GM19099 (cell line): ENCODE results near the gene CALML6.

Experiments used
- POLR2A ChIP-seq: IDR thresholded peaks from 3 replicates; pipeline ENCODE4 v1.6.1; 2011; ENCODE audit warnings: low read depth; ENCODE audit not compliant: insufficient read length; ENCODE audit errors: extremely low read depth

CALML6 gene

DNA sequence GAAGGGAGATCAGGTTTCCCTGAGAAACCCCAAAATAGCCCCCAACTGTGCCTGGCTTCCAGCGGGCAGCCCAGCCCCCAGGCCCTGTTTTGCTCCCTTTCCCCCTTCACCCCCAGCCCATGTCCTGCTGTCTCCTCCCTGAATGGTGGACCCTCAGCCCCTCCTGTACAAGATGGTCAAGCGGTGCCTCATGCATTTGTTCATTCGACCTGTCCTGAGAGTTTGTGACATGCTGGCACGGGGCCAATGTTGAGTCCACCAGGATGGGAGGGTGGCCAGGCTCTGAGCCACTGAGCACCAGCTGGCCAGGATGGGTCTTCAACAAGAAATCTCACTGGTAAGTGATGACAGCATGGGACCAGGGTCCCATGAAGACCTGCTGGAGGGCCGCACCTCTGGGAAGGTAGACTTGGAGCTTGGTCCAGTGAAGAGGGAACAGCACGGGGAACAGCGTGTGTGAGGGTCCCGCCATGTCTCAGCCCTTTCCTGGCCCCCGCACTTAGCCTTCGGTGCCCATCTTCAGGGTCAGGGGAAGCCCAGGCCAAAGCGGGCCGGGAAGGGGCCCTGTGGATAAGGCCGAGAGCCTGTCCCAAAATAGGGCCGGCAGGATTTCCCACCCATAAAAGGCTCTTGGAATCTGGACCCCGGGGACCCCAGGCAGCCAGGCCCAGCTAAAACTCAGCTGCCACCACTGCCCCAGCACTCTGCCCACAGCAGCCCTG, at the start of gene CALML6:
CALML6 (plus strand) TSS at position 290 of the 722 bp plus-strand sequence; CDS start at position 311, 21 bp downstream.
- TF ChIP-seq POLR2A, result no peak

DNA sequence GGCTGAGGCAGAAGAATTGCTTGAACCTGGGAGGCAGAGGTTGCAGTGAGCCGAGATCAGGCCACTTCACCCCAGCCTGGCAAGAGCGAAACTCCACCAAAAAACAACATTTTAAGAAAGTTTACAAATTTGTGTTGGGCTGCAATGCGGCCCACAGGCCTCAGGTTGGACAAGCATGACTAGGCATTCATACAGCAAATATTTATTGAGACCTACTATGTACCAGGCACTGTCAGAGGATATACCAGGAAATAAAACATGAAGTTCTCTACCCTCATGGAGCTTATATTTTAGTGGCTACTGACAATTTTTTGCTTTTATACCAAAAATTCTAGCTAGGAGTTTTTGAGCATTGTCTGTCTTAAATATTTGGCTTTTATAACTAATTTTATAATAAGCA, 47.9 kb upstream of the CALML6 start:
- no peak for TF ChIP-seq POLR2A

- no peak for TF ChIP-seq POLR2A
These were observed 45.6 kb upstream of the CALML6 start for GRCh38 chr1:1869469-1869868.

GRCh38 chr1:1872329-1872994, 42.6 kb upstream of the CALML6 start:
- no peak for TF ChIP-seq POLR2A

- no peak for TF ChIP-seq POLR2A
These were observed 41.9 kb upstream of the CALML6 start for GRCh38 chr1:1873186-1873585.

GRCh38 chr1:1874901-1875300, 40.2 kb upstream of the CALML6 start:
- TF ChIP-seq POLR2A, result no peak

DNA sequence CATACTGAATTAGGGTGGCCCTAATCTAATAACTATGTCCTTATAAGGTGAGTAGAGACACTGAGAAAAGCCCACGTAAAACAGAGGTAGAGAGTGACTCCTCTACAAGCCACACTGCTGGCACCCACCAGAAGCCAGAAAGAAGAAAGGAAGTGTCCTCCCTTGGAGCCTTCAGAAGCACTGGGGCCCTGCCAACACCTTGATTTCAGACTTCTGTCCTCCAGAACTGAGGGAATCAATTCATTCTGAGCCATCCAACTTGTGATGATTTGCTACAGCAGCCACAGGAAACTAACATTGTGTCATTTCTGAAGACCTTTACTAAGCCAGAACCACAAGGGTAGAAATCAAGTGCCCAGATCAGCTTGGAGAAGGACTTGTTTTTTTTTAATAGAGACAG, 39.1 kb upstream of the CALML6 start:
- TF ChIP-seq POLR2A, result no peak

- no peak for TF ChIP-seq POLR2A
These were observed 38.6 kb upstream of the CALML6 start for GRCh38 chr1:1876335-1876930.

DNA sequence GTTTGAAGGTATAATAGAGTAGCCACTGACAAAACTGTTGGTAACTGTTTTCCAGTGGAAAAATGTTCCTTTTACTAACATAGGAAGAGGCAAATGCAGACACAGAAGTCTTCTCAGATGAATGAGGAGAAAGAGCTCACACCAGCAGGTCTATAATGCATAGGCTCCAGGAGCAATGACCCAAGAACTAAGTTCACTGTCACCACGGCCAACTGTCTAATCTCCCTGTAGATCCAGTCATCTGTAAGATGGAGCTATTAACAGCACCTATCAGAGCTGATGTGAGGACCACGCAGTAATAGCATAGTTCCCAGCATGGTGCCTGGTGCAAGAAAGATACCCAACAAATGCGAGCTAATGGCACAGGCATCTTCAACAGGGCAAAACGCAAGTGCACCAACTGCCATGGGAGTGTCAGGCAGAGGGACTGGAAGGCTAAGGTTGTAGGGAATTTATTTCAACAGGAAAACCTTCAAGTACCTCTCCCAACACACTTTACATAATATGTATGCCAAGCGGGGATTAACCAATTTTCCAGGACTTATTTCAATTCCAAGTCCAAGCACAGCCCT, 37.1 kb upstream of the CALML6 start:
- no peak for TF ChIP-seq POLR2A

DNA sequence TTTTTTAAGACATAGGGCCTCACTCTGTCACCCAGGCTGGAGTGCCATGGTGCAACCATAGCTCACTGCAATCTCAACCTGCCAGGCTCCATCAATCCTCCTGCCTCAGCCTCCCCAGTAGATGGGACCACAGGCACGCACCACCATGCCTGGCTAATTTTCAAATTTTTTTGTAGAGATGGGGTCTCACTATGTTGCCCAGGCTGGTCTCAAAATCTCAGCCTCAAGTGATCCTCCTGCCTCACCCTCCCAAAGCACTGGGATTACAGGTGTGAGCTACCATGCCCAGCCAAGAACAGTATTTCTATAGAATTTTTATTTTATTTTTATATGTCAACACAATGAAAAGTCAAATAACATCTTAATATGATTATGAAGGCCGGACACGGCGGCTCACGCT, 35.1 kb upstream of the CALML6 start:
- no peak for TF ChIP-seq POLR2A

GRCh38 chr1:1880617-1881312, 34.3 kb upstream of the CALML6 start:
- no peak for TF ChIP-seq POLR2A

DNA sequence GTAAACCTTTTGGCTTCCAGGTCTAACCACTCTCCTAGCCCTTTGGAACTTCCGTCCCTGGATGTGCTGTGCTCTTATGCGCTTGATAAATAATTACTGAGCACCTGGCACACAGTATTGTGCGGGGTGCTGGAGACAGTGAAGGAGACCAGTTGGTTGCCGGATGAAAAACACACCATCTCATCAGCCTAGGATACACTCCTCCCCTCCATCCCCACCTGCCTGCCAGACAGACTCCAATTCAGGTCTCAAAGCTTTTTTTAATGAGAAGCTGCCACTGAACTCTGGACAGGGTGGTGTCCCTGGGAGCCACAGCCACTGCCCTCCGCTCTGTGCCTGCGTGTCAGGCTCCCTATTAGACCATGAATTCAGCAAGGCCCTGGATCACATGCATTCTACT, 33.3 kb upstream of the CALML6 start:
- no peak for TF ChIP-seq POLR2A

GRCh38 chr1:1883092-1883873, 31.8 kb upstream of the CALML6 start:
- no peak for TF ChIP-seq POLR2A

DNA sequence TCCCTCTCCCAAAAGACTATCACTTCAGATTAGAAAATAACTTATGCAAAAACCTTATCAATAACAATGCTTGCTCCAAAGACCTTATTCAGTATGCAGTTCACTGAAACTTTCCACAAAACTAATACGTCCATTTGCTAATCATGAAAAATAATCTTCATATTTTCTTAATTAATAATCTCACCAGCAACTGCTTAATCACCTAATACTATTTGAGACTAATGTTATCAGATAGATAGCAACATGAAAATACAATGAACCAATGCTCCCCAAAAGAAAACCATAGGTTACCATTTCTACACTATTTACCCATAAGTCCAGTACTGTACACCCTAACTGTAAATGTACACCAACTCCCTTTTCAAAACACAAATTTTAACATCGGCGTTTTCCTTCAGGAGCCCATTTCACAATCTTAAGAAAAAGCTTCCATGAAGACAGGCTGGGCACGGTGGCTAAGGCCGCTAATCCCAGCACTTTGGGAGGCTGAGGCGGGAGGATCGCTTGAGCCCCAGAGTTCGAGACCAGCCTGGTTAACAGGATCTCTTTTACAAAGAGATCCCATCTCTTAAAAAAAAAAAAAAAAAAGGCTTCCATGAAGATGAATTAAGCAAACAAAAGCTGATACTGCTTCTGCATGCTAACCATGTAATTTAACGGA, 25.8 kb upstream of the CALML6 start:
- no peak for TF ChIP-seq POLR2A

DNA sequence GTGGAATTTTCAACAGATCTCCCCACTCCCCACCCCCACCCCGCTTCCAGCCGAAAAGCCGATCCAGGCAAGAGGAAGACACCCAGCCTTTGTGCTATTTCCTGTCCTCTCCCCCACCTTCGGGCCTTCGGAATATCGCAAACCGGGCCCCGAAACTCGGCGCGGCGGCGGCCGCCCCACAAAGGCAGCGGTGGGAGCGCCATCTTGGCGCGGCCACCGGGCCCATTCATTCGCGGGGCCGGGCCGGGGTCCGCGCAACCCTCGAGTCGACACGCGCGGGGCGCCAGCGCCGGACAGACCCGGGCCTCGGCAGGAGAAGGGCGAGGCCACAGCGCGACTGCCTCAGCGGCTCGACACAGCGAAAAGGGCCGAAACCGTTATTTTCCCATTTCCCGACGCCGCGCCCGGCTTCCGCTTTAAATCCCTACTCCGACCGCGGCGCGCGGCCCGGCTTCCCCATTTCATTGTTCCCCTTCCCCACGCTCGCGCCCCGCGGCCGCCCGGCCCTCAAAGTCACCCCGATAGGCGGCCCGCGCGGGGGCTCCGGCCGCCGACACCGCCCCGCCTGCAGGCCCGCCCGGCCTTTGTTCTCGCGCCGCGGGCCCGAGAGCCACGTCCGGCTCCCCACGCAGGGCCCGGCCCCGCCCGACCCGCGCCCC, 25.1 kb upstream of the CALML6 start:
- no peak for TF ChIP-seq POLR2A
